HL-60 (cell line): ENCODE results near the gene SSBP1.

Source experiments
- DNase-seq, 2 experiments: peaks; one replicate each; pipeline ENCODE4 v3.0.0-alpha.2; 2010 to 2020; ENCODE audit warnings: low read depth in 1 of 2, low spot score in 1 of 2
- H3K27ac ChIP-seq: fragments of 250-450 bp; sonication (Bioruptor Pico); replicated peaks from 2 replicates; pipeline ENCODE4 v1.5.1; 2020; ENCODE audit warnings: mild to moderate bottlenecking, moderate library complexity
- H3K27me3 ChIP-seq: fragments of 250-450 bp; sonication (Bioruptor Pico); 2 replicates; pipeline ENCODE4 v1.5.1; 2021; ENCODE audit warnings: mild to moderate bottlenecking, moderate library complexity; ENCODE audit not compliant: insufficient read depth, poor library complexity, severe bottlenecking
- H3K4me3 ChIP-seq: replicated peaks from 2 replicates; pipeline ENCODE4 v1.5.1; 2011; ENCODE audit warnings: mild to moderate bottlenecking, control low read depth, low read length; ENCODE audit not compliant: insufficient read depth
- GABPA ChIP-seq: IDR thresholded peaks from 2 replicates; pipeline ENCODE4 v1.6.1; 2012; ENCODE audit warnings: low read depth
- POLR2AphosphoS5 ChIP-seq: IDR thresholded peaks from 2 replicates; pipeline ENCODE4 v1.6.1; 2012; ENCODE audit warnings: low read depth
- SPI1 ChIP-seq: IDR thresholded peaks from 2 replicates; pipeline ENCODE4 v1.6.1; 2012; ENCODE audit warnings: low read depth, mild to moderate bottlenecking, borderline replicate concordance
- TF ChIP-seq, protein P1 (sequence below): IDR thresholded peaks from 2 replicates; pipeline ENCODE4 v1.6.1; 2012; ENCODE audit warnings: low read depth; ENCODE audit not compliant: insufficient replicate concordance
- TF ChIP-seq, protein P2 (sequence below): IDR thresholded peaks from one replicate; pipeline ENCODE4 v1.5.1; 2011; ENCODE audit warnings: low read length, control low read depth, inconsistent platforms; ENCODE audit not compliant: insufficient read depth

SSBP1 gene

DNA sequence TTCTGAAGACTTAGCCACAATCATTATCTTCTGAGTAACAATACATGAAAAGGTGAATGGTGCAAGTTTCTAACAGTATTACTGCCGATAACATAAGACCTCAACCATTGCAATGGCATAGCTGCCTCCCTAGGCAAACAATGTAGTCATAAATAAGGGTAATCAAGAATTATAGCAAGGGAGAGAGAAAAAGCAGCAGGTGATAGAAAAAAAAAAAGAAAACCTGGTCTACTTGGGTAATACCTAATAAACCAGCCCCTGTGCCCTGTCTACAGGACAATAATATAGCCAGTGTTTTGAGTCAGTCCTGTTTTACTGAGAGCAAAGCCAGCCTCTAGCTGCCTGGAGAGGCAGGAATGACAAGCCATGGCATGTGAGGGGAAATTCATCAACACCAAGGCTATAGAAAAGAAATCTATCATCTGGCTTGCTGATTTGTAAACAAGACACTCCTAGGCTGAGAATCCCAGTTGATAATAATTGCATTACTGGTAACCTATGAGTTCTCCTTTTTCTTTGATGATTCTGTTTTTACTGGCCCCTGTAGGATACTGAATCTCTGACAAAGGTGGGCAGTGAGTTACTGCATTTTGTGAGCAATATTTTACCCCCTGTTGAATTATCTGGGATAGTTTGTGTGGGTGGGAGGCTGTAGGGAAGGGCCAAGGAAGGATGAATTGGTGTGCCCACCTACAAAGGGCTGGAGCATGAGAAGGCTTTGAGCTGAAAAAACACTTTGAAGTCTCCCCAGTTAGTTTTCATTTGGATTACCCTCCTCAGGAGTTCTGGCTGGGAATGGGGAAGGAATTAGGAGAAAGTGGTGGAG lies 31.7 kb upstream of the SSBP1 start:
- peaks cover 4% of the 10 kb centered on the region for H3K27me3 ChIP-seq
- no peak overlapping the region for H3K4me3 ChIP-seq
- DNase-seq: no peak
- TF ChIP-seq SPI1 (no peak), GABPA (no peak)
- TF ChIP-seq, protein P1, sequence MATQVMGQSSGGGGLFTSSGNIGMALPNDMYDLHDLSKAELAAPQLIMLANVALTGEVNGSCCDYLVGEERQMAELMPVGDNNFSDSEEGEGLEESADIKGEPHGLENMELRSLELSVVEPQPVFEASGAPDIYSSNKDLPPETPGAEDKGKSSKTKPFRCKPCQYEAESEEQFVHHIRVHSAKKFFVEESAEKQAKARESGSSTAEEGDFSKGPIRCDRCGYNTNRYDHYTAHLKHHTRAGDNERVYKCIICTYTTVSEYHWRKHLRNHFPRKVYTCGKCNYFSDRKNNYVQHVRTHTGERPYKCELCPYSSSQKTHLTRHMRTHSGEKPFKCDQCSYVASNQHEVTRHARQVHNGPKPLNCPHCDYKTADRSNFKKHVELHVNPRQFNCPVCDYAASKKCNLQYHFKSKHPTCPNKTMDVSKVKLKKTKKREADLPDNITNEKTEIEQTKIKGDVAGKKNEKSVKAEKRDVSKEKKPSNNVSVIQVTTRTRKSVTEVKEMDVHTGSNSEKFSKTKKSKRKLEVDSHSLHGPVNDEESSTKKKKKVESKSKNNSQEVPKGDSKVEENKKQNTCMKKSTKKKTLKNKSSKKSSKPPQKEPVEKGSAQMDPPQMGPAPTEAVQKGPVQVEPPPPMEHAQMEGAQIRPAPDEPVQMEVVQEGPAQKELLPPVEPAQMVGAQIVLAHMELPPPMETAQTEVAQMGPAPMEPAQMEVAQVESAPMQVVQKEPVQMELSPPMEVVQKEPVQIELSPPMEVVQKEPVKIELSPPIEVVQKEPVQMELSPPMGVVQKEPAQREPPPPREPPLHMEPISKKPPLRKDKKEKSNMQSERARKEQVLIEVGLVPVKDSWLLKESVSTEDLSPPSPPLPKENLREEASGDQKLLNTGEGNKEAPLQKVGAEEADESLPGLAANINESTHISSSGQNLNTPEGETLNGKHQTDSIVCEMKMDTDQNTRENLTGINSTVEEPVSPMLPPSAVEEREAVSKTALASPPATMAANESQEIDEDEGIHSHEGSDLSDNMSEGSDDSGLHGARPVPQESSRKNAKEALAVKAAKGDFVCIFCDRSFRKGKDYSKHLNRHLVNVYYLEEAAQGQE: no peak
- no peak overlapping the region for H3K27ac ChIP-seq

DNA sequence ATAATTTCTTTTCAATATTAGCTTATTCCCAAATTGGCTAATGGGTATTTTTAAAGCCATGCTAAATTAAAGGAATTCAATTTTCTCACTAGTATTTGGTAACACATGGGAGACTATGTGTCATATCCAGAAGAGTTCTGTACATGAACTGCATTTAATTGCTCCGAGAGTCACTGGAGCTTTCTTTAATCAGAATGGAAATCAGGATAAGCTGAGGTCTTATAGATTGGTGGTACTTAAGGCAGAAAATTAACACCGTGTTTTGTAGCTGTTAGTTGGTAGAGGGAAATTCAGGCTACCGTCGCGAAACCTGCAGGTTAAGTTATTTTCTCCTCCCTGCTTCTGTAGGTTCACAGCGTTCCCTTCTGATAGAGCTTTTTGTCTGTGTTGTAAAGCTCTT lies 29.8 kb upstream of the SSBP1 start, which contains the start of gene WEE2:
TSS of gene WEE2 (plus strand) at position 3 of the 400 bp plus-strand sequence. CDS start 406 bp downstream, outside the sequence.
- Histone ChIP-seq H3K27ac (no peak within 1 kb of the TSS), H3K27me3 (no peaks in the 10 kb centered on the region), H3K4me3 (no peak within 1 kb of the TSS)
- no peak for DNase-seq
- TF ChIP-seq, protein P2, sequence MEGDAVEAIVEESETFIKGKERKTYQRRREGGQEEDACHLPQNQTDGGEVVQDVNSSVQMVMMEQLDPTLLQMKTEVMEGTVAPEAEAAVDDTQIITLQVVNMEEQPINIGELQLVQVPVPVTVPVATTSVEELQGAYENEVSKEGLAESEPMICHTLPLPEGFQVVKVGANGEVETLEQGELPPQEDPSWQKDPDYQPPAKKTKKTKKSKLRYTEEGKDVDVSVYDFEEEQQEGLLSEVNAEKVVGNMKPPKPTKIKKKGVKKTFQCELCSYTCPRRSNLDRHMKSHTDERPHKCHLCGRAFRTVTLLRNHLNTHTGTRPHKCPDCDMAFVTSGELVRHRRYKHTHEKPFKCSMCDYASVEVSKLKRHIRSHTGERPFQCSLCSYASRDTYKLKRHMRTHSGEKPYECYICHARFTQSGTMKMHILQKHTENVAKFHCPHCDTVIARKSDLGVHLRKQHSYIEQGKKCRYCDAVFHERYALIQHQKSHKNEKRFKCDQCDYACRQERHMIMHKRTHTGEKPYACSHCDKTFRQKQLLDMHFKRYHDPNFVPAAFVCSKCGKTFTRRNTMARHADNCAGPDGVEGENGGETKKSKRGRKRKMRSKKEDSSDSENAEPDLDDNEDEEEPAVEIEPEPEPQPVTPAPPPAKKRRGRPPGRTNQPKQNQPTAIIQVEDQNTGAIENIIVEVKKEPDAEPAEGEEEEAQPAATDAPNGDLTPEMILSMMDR: no peak
- no peak for TF ChIP-seq SPI1
- TF ChIP-seq POLR2AphosphoS5: no peak
- TF ChIP-seq GABPA: no peak
- TF ChIP-seq, protein P1: no peak

DNA sequence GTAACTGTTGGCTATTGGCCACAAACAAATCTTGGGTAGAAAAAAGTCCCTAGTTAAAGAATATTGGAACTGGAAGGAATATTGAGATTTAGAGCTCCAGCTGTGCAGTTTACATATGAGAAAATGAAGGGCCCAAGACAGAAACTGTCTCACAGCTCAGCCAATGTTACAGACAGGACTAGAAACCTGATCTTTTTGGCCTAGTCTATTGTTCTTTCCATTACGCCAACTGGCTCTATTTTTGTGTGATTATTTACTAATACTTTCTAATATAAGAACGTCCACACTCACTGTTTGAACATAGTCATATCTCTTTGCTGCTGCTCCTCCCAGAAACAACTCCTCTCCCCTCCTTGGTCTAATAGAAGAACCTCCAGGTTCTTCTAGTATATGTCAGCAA lies 28.8 kb upstream of the SSBP1 start:
- no peak for DNase-seq
- H3K27me3 ChIP-seq: no peaks in the 10 kb centered on the region
- H3K27ac ChIP-seq: no peak overlapping the region
- no peak overlapping the region for H3K4me3 ChIP-seq
- TF ChIP-seq, protein P2: no peak
- TF ChIP-seq, protein P1: no peak
- TF ChIP-seq POLR2AphosphoS5: no peak
- no peak for TF ChIP-seq SPI1
- TF ChIP-seq GABPA: no peak
